ENCODE data around the gene CCNL1. TPM values are rescaled to one million over a fixed set of nuclear protein-coding genes. Genes with fewer than 3 reads are reported as not detected.

The CCNL1 gene
- total RNA-seq, 1 donor from 2014 or later = 132 TPM

- DNase-seq (ENCODE audit: low spot score) = no peak
- TF ChIP-seq, protein P1, sequence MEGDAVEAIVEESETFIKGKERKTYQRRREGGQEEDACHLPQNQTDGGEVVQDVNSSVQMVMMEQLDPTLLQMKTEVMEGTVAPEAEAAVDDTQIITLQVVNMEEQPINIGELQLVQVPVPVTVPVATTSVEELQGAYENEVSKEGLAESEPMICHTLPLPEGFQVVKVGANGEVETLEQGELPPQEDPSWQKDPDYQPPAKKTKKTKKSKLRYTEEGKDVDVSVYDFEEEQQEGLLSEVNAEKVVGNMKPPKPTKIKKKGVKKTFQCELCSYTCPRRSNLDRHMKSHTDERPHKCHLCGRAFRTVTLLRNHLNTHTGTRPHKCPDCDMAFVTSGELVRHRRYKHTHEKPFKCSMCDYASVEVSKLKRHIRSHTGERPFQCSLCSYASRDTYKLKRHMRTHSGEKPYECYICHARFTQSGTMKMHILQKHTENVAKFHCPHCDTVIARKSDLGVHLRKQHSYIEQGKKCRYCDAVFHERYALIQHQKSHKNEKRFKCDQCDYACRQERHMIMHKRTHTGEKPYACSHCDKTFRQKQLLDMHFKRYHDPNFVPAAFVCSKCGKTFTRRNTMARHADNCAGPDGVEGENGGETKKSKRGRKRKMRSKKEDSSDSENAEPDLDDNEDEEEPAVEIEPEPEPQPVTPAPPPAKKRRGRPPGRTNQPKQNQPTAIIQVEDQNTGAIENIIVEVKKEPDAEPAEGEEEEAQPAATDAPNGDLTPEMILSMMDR (IDR thresholded peaks at IDR 0.05; ENCODE audit: unreplicated experiment) = no peak
- H3K27ac Mint-ChIP-seq (ENCODE audit: unreplicated experiment) = no peak overlapping the region
Measured at GRCh38 chr3:157120071-157120892, 39.7 kb downstream of the CCNL1 start.

DNA sequence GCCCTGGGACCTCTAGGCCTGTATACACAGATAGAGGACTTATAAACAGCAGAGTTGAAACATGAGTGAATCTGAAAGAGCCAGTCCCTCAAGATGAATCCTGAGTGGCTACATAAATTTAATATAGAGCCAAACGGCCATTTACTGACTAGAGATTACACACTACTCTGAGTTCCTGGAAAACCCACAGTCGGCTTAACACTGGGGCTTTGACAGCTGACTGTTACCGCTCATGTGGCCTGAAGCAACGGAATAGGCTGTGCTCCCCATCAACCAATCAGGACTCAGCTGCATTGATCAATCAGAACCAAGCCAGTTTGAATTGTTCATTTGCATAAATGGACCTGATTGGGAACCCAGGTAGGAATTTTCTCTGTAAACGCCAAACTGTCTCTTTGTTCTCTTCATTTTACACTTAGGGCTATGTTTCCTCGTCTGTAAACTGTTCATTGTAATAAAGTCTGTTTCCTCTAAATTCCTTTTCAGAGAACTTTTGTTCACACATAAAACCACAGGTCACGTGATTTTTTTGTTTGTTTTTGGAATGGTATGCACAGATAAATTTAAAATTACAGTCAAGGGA, 40.5 kb downstream of the CCNL1 start:
- Mint-ChIP-seq H3K27me3 (ENCODE audit: unreplicated experiment) (peaks cover 2% of the 10 kb centered on the region), H3K4me1 (ENCODE audit: unreplicated experiment) (peaks cover 4% of the 10 kb centered on the region), H3K4me3 (ENCODE audit: unreplicated experiment) (no peak overlapping the region), H3K36me3 (ENCODE audit: low read depth, unreplicated experiment) (no peaks in the 10 kb centered on the region), H3K9me3 (ENCODE audit: unreplicated experiment) (no peaks in the 10 kb centered on the region), H3K27ac (ENCODE audit: unreplicated experiment) (no peak overlapping the region)
- TF ChIP-seq, protein P1 (IDR thresholded peaks at IDR 0.05; ENCODE audit: unreplicated experiment) = no peak
- DNase-seq (ENCODE audit: low spot score) = no peak

More at GRCh38 chr3:157120071-157120892, 39.7 kb downstream of the CCNL1 start:
- Mint-ChIP-seq H3K9me3 (ENCODE audit: unreplicated experiment) (no peaks in the 10 kb centered on the region), H3K4me1 (ENCODE audit: unreplicated experiment) (peaks cover 4% of the 10 kb centered on the region), H3K4me3 (ENCODE audit: unreplicated experiment) (no peak overlapping the region), H3K27me3 (ENCODE audit: unreplicated experiment) (peaks cover 2% of the 10 kb centered on the region), H3K36me3 (ENCODE audit: low read depth, unreplicated experiment) (no peaks in the 10 kb centered on the region)

GRCh38 chr3:157117875-157118654, 41.9 kb downstream of the CCNL1 start:
- Mint-ChIP-seq H3K36me3 (ENCODE audit: low read depth, unreplicated experiment) (no peaks in the 10 kb centered on the region), H3K27me3 (ENCODE audit: unreplicated experiment) (peaks cover 2% of the 10 kb centered on the region), H3K4me3 (ENCODE audit: unreplicated experiment) (no peak overlapping the region), H3K9me3 (ENCODE audit: unreplicated experiment) (no peaks in the 10 kb centered on the region), H3K27ac (ENCODE audit: unreplicated experiment) (no peak overlapping the region), H3K4me1 (ENCODE audit: unreplicated experiment) (peaks cover 4% of the 10 kb centered on the region)
- no peak for DNase-seq (ENCODE audit: low spot score)
- TF ChIP-seq, protein P1 (IDR thresholded peaks at IDR 0.05; ENCODE audit: unreplicated experiment) = no peak

- Mint-ChIP-seq H3K36me3 (ENCODE audit: low read depth, unreplicated experiment) (no peaks in the 10 kb centered on the region), H3K27ac (ENCODE audit: unreplicated experiment) (no peak overlapping the region), H3K9me3 (ENCODE audit: unreplicated experiment) (no peaks in the 10 kb centered on the region), H3K4me1 (ENCODE audit: unreplicated experiment) (peaks cover 3% of the 10 kb centered on the region), H3K4me3 (ENCODE audit: unreplicated experiment) (no peak overlapping the region), H3K27me3 (ENCODE audit: unreplicated experiment) (peaks cover 2% of the 10 kb centered on the region)
- TF ChIP-seq, protein P1 (IDR thresholded peaks at IDR 0.05; ENCODE audit: unreplicated experiment) = no peak
- DNase-seq (ENCODE audit: low spot score) = no peak
Measured at GRCh38 chr3:157117206-157117605, 42.7 kb downstream of the CCNL1 start.
